ENCODE data around the gene ERBB2.
"Not testable (repeated sequence)": the region's sequence is repeated elsewhere in the genome, so short reads cannot be mapped to it uniquely, and the experiment has no call there.

ERBB2 gene

DNA sequence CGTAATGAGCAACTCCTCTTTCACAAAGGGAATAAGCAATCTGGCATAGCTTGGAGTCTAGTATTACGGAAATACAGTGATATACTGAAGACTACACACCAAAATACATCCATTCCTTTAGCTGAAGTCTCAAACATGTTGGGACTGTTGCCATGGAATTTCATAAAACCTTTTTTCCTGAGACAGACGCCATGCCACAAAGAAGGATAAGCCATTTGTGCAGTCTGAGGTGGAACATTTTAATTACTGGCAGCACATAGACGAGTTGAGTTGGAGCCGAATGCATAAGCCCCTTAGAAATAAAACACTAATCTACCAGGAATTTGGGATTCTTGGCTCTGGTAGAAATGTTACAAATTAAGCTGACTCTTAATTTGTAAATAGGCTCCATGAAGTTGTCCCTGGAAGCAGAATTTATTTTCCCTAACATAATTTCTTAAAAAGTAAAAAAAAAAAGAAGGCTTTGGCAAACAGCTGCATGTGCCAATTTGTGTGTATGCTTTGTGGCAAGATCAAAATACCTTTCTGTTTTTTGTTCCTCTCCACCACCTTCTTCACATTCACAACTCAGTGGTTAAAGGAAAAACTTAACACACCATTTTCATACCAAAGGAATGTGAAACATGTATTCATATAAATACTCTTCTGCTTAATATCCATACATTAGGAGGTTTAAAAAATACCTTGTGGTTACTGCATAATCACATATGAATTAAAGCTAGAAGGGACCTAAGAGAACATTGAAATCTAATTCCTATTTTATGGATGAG, 63.4 kb downstream of the ERBB2 start:
- DNase-seq (ENCODE audit: low spot score): peak; percentile 31

GRCh38 chr17:39764171-39764570, 64.3 kb downstream of the ERBB2 start:
- DNase-seq (ENCODE audit: low spot score): not testable (repeated sequence)

DNA sequence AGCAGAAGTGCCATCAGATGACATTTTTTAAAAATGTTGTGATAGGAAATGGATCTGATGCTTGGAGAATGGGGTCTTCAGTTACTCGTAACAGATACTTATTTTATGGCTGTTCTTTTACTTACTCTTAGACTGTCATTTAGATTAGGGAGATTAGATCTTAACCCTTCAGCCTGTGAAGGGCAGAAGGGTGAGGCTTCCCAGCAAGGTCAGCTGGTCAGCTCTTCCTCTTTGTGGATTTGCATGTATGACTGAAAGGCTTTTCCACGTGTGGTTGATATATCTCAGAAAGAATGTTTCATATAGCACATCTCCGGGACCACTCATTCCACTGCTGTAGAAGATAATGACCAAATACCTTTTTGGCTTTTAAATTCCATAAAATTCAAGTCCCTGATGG, 65.3 kb downstream of the ERBB2 start:
- DNase-seq (ENCODE audit: low spot score): no peak

DNA sequence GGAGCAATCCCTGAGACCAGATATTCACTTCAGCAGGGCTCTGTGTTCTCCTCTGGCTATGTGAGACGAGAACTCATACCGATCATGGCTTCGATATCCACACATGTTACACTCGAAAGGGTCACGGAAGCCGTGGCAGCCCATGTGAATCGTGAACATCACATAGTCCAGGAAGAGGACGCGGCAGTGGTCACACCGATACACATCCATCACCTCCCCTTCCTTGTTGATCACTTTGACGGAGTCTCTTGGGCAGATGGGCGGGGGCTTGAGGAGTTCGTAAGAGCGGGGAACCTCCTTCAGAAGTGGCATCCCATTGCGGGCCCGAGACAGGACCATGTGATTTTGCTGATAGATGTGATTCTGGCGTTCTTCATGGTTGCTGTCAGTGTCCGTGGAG, 65.9 kb downstream of the ERBB2 start:
- no peak for DNase-seq (ENCODE audit: low spot score)

DNA sequence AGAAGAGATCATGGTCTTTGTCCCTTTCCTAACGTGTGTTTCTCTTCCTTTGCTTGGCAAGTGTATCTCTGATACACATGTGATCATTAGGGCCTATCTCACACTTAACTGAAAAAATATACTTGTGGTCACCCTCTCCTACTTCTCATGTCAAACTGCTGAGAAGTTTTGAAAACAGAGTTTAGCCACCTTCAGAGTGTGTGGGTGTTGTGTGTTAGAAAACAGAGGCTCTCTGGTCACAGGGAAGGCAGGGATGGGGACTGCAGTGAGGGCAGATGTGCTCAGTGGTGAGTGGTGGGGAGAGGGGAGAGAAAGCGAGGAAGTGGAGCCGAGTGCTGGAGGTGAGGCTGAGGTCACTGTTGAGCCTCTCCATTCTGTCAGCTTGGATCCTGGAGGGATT, 67.3 kb downstream of the ERBB2 start:
- DNase-seq (ENCODE audit: low spot score): no peak

- no peak for DNase-seq (ENCODE audit: low spot score)
These were observed 70.2 kb downstream of the ERBB2 start for GRCh38 chr17:39769974-39770587.

DNA sequence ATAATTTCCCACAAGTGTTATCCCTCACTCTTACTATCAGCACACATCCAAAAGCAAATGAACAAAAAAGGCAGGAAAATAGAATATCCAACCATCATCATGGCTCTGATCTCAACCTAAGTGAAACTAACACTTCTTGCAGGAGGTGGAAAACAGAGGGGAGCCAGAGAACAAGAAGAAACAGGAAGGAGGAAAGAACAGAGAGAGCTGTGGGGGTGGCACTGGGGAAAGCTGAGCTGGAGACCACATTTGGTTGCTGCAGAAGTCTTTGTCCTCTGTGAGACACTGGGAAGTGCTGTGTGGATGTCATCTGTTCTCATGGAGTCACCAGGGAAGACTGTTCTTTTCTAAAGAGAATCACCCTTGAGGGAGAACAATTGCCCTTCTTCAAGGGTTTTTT, 72.6 kb downstream of the ERBB2 start:
- no peak for DNase-seq (ENCODE audit: low spot score)

DNA sequence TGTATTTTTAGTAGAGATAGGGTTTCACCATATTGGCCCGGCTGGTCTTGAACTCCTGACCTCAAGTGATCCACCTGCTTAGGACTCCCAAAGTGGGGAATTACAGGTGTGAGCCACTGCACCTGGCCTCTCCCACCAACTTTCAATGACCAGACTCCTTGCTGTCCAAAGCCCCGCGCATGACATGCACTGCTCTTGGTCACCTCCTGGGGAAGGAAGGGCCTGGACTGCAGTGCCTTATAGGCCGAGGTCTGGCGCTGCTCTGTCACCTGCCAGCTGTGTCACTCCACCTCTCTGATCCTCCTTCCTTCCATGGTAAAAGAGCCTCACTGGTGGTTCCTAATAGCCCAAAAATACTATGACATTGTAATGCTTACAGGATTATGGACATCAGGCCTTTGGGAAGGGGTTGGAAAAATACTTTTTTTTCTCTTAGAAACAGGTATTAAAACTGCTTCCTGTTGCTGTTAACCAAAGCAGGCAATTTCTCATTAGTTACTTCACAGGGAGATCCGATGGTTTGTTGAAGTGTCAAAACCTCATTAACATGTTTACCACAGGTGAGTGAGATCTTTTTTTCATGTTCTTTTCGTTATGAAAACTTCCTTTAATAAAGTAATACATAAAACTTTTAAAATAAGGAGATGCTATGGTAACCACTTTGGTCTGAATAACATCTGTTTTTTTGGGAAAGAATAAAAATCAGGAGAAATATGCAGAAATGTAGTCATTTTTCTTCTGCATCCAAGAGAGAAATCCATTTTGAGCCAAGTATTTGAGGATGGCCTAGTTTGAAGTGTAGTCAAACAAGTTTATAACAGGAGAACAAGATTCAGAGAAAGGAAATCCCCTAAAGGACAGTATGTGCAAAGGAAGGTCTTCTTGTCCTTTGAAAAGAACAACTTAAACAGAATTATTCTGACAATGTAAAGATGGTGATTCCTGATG, 73.4 kb downstream of the ERBB2 start:
- DNase-seq (ENCODE audit: low spot score): no peak

- no peak for DNase-seq (ENCODE audit: low spot score)
These were observed 74.2 kb downstream of the ERBB2 start for GRCh38 chr17:39774047-39774446.

GRCh38 chr17:39775031-39775430, 75.2 kb downstream of the ERBB2 start:
- DNase-seq (ENCODE audit: low spot score): no peak

GRCh38 chr17:39776252-39776651, 76.4 kb downstream of the ERBB2 start:
- DNase-seq (ENCODE audit: low spot score): no peak

- no peak for DNase-seq (ENCODE audit: low spot score)
These were observed 77.9 kb downstream of the ERBB2 start for GRCh38 chr17:39777534-39778365.

Data from AG08395 (cell line).